ENCODE measurements around the gene GAK.

GAK gene

DNA sequence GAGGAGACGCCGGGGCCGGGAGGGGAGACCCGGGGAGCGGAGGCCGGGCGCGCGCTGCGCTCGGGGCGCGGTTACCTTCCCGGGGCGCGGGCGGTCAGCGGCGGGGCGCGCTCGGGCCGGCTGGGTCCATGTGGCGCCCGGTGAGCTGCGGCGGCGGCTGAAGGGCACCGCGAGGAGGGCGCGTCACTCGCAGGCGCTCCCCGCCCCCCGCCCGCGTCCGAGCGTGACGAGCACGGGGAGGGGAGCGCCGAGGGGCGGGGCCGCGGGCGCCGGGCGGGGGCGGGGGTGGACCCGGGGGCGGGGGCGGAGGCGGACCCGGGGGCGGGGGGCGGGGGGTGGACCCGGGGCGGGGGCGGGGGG is 106.2 kb downstream of the GAK start, which contains the start of gene CPLX1:
TSS of gene CPLX1 (minus strand) at position 159 of the 360 bp plus-strand sequence. CDS start 1,607 bp downstream, outside the sequence.
- Histone ChIP-seq H3K4me3 (ENCODE audit: low read depth in 1 of 2, low read length in 2 of 2) (no peak within 1 kb of the TSS), H3K36me3 (ENCODE audit: insufficient read depth, low read length) (no peaks in the 10 kb centered on the region), H3K4me1 (ENCODE audit: insufficient read depth, low read length) (no peaks in the 10 kb centered on the region), H3K27me3 (ENCODE audit: insufficient read depth, low read length, poor library complexity) (no peaks in the 10 kb centered on the region), H3K9ac (ENCODE audit: low read depth, low read length) (no peak within 1 kb of the TSS), H2AFZ (ENCODE audit: low read depth, low read length) (no peak within 1 kb of the TSS), H3K4me2 (ENCODE audit: insufficient read depth, low read length) (no peak within 1 kb of the TSS), H3K27ac (ENCODE audit: low read length) (no peak within 1 kb of the TSS), H3K79me2 (ENCODE audit: insufficient read depth, low read length) (no peaks in the 10 kb centered on the region), H4K20me1 (ENCODE audit: insufficient read depth, low read length) (no peaks in the 10 kb centered on the region; the same call in 1 of the 2 replicates), H3K9me3 (ENCODE audit: insufficient read depth, low read length, severe bottlenecking) (no peaks in the 10 kb centered on the region)
- DNase-seq, result no peak
- no peak for ATAC-seq (ENCODE audit: insufficient read depth, low read depth)
- TF ChIP-seq CTCF (IDR thresholded peaks at IDR 0.05; ENCODE audit: borderline replicate concordance, extremely low read depth, low read length, poor library complexity, severe bottlenecking), result no peak
- TF ChIP-seq EZH2 (IDR thresholded peaks at IDR 0.05; ENCODE audit: borderline replicate concordance, low read depth, low read length, severe bottlenecking), result no peak

- Histone ChIP-seq H3K27ac (ENCODE audit: low read length) (no peak overlapping the region), H3K4me3 (ENCODE audit: low read depth in 1 of 2, low read length in 2 of 2) (no peak overlapping the region), H4K20me1 (ENCODE audit: insufficient read depth, low read length) (no peaks in the 10 kb centered on the region; the same call in 1 of the 2 replicates), H3K9me3 (ENCODE audit: insufficient read depth, low read length, severe bottlenecking) (no peaks in the 10 kb centered on the region), H3K4me1 (ENCODE audit: insufficient read depth, low read length) (no peaks in the 10 kb centered on the region), H3K79me2 (ENCODE audit: insufficient read depth, low read length) (no peaks in the 10 kb centered on the region), H3K4me2 (ENCODE audit: insufficient read depth, low read length) (no peak overlapping the region), H3K36me3 (ENCODE audit: insufficient read depth, low read length) (no peaks in the 10 kb centered on the region), H3K27me3 (ENCODE audit: insufficient read depth, low read length, poor library complexity) (no peaks in the 10 kb centered on the region), H2AFZ (ENCODE audit: low read depth, low read length) (no peak overlapping the region), H3K9ac (ENCODE audit: low read depth, low read length) (no peak overlapping the region)
- DNase-seq (no peak), ATAC-seq (ENCODE audit: insufficient read depth, low read depth) (no peak)
- TF ChIP-seq EZH2 (IDR thresholded peaks at IDR 0.05; ENCODE audit: borderline replicate concordance, low read depth, low read length, severe bottlenecking) (no peak), CTCF (IDR thresholded peaks at IDR 0.05; ENCODE audit: borderline replicate concordance, extremely low read depth, low read length, poor library complexity, severe bottlenecking) (no peak)
These were observed 106.8 kb downstream of the GAK start for GRCh38 chr4:825063-825970.

DNA sequence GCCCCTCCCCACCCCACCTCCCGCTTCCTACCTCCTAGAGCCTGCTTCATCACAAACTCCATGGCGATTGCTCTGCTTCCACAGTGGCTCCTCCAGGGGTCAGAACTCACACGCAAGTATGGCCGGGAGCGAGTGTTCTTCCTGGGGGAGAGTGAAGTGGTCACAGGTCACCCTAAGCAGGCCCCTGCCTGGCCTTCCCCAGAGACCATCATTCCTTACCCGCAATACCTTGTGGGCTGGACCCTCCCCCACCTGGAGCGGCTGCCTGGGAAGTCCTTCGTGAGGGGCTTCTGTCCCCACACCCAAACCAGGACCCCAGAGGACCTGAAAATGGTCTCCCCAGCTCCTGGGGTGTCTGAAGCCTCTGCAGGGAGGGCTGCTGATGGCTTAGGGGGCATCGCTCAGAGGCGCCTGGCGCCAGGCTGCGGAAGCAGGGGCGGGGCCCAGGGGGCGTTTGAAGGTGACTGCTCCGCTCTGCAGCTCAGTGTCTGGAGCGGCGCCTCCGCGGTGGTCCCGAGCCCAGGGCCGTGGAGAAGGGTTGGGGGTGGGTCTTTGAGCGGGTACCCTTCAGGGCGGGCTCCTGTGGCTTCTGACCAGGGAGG is 107.6 kb downstream of the GAK start:
- Histone ChIP-seq H3K36me3 (ENCODE audit: insufficient read depth, low read length) (no peaks in the 10 kb centered on the region), H3K4me1 (ENCODE audit: insufficient read depth, low read length) (no peaks in the 10 kb centered on the region), H3K9me3 (ENCODE audit: insufficient read depth, low read length, severe bottlenecking) (no peaks in the 10 kb centered on the region), H3K9ac (ENCODE audit: low read depth, low read length) (no peak overlapping the region), H2AFZ (ENCODE audit: low read depth, low read length) (no peak overlapping the region), H3K27ac (ENCODE audit: low read length) (no peak overlapping the region), H4K20me1 (ENCODE audit: insufficient read depth, low read length) (no peaks in the 10 kb centered on the region; the same call in 1 of the 2 replicates), H3K27me3 (ENCODE audit: insufficient read depth, low read length, poor library complexity) (no peaks in the 10 kb centered on the region), H3K79me2 (ENCODE audit: insufficient read depth, low read length) (no peaks in the 10 kb centered on the region), H3K4me3 (ENCODE audit: low read depth in 1 of 2, low read length in 2 of 2) (no peak overlapping the region), H3K4me2 (ENCODE audit: insufficient read depth, low read length) (no peak overlapping the region)
- no peak for ATAC-seq (ENCODE audit: insufficient read depth, low read depth)
- TF ChIP-seq EZH2 (IDR thresholded peaks at IDR 0.05; ENCODE audit: borderline replicate concordance, low read depth, low read length, severe bottlenecking) (no peak), CTCF (IDR thresholded peaks at IDR 0.05; ENCODE audit: borderline replicate concordance, extremely low read depth, low read length, poor library complexity, severe bottlenecking) (no peak)
- no peak for DNase-seq
